Upper lobe of left lung (tissue), 6 donors: ENCODE measurements around the gene CDC42EP1. TPM values are rescaled to one million over a fixed set of nuclear protein-coding genes. Genes with fewer than 3 reads are reported as not detected.

Experiments
- ATAC-seq, 2 donors: fragments of 200-7000 bp; cut with Tn5 transposase; one replicate each; pipeline ENCODE4 v1.9.1; 2022; ENCODE audit warnings: mild to moderate bottlenecking in 2 of 2, moderate library complexity in 2 of 2; ENCODE audit not compliant: low FRiP score in 2 of 2
- DNase-seq, 2 donors: peaks; one replicate each; pipeline ENCODE4 v3.0.0-alpha.2; 2019 to 2020
- H3K27ac ChIP-seq, 4 donors: fragments of 200-600 bp; sonication (generic); one replicate each; pipeline ENCODE4 v1.5.1; 2016 to 2019
- H3K27me3 ChIP-seq, 4 donors: fragments of 200-600 bp; sonication (generic); one replicate each; pipeline ENCODE4 v1.5.1; 2017 to 2019
- H3K36me3 ChIP-seq, 4 donors: fragments of 200-600 bp; sonication (generic); one replicate each; pipeline ENCODE4 v1.5.1; 2016 to 2019
- H3K4me1 ChIP-seq, 4 donors: fragments of 200-600 bp; sonication (generic); one replicate each; pipeline ENCODE4 v1.5.1; 2018 to 2019
- H3K4me3 ChIP-seq, 4 donors: fragments of 200-600 bp; sonication (generic); one replicate each; pipeline ENCODE4 v1.5.1; 2017 to 2019; ENCODE audit warnings: mild to moderate bottlenecking in 2 of 4, moderate library complexity in 1 of 4
- H3K9me3 ChIP-seq, 4 donors: fragments of 200-600 bp; sonication (generic); one replicate each; pipeline ENCODE4 v1.5.1; 2018 to 2019
- CTCF ChIP-seq, 6 experiments: fragments of 450-650 bp in 4 of 6; fragments of 200-600 bp in 2 of 6; sonication (generic) in 2 of 6; IDR thresholded peaks; one replicate each; pipeline ENCODE4 v1.5.1; 2016 to 2019; ENCODE audit warnings: antibody characterized with exemption in 6 of 6
- EP300 ChIP-seq, 4 donors: sonication (generic); formaldehyde crosslinking; IDR thresholded peaks; one replicate each; pipeline ENCODE4 v1.5.1; 2017; ENCODE audit warnings: antibody characterized with exemption in 4 of 4, control low read depth in 2 of 4
- POLR2A ChIP-seq, 4 donors: fragments of 450-650 bp; IDR thresholded peaks; one replicate each; pipeline ENCODE4 v1.5.1; 2016 to 2017; ENCODE audit warnings: antibody characterized with exemption in 4 of 4, mild to moderate bottlenecking in 2 of 4
- POLR2AphosphoS5 ChIP-seq, 2 donors: sonication (generic); formaldehyde crosslinking; IDR thresholded peaks; one replicate each; pipeline ENCODE4 v1.5.1; 2017; ENCODE audit warnings: antibody characterized with exemption in 2 of 2
- WGBS, 2 donors: methylation state at CpG; one replicate each; pipeline ENCODE4 v1.1.5; 2017 to 2018; 5-methylcytosine and 5-hydroxymethylcytosine counted together
- total RNA-seq, 6 donors: library from RNA; depleted of rRNA in 4 of 6; stranded (reverse); fragments of >200 nt in 4 of 6; gene quantifications; one replicate each; pipeline versions ENCODE4 v1.1.0 to v1.2.1, GENCODE V29; 2016 to 2021
- donor health status: DM: no; HTN: no; CAD: no; lungs with moderate emphysema.
- donor health status: DM: no; HTN: yes; CAD: no; lungs with severe emphysema.

The CDC42EP1 gene
- total RNA-seq, 6 donors from 2014 or later, result 38.8 to 81.7 (median 67.5) TPM

GRCh38 chr22:37520776-37521191 is 39.5 kb upstream of the CDC42EP1 start:
- no peaks in the 10 kb centered on the region for H3K9me3 ChIP-seq
- ATAC-seq (no peak), DNase-seq (no peak)
- H3K36me3 ChIP-seq, result peaks cover 0 to 4% (median 0%) of the 10 kb centered on the region in 4 donors
- no peak overlapping the region for H3K27ac ChIP-seq
- no peak overlapping the region for H3K4me3 ChIP-seq
- no peak for TF ChIP-seq CTCF (IDR thresholded peaks at IDR 0.05)
- no peak for TF ChIP-seq POLR2A (IDR thresholded peaks at IDR 0.05)
- no peak for TF ChIP-seq EP300 (IDR thresholded peaks at IDR 0.05)
- no peak for TF ChIP-seq POLR2AphosphoS5 (IDR thresholded peaks at IDR 0.05)
- peaks cover 14 to 29% (median 21%) of the 10 kb centered on the region in 4 donors for H3K4me1 ChIP-seq
- peaks cover 0 to 14% (median 3%) of the 10 kb centered on the region in 4 donors for H3K27me3 ChIP-seq
- 57 to 65% methylated on average over 10 of the region's 10 CpGs for WGBS, 2 donors

GRCh38 chr22:37521236-37521739 is 39.0 kb upstream of the CDC42EP1 start:
- Histone ChIP-seq H3K4me1 (peaks cover 14 to 29% (median 21%) of the 10 kb centered on the region in 4 donors), H3K9me3 (no peaks in the 10 kb centered on the region), H3K4me3 (no peak overlapping the region), H3K36me3 (no peaks in the 10 kb centered on the region), H3K27me3 (peaks cover 0 to 14% (median 3%) of the 10 kb centered on the region in 4 donors), H3K27ac (no peak overlapping the region)
- DNase-seq, result no peak
- 52 to 56% methylated on average over 13 to 14 of the region's 14 CpGs for WGBS, 2 donors
- TF ChIP-seq POLR2AphosphoS5 (IDR thresholded peaks at IDR 0.05) (no peak), CTCF (IDR thresholded peaks at IDR 0.05) (no peak), POLR2A (IDR thresholded peaks at IDR 0.05) (no peak), EP300 (IDR thresholded peaks at IDR 0.05) (no peak)
- ATAC-seq, result no peak

- Histone ChIP-seq H3K9me3 (no peaks in the 10 kb centered on the region), H3K27me3 (peaks cover 0 to 14% (median 3%) of the 10 kb centered on the region in 4 donors), H3K27ac (no peak overlapping the region), H3K4me1 (peaks cover 14 to 29% (median 21%) of the 10 kb centered on the region in 4 donors), H3K36me3 (no peaks in the 10 kb centered on the region), H3K4me3 (no peak overlapping the region)
- 85 to 96% methylated on average over 6 of the region's 6 CpGs for WGBS, 2 donors
- DNase-seq (no peak), ATAC-seq (no peak)
- TF ChIP-seq EP300 (IDR thresholded peaks at IDR 0.05), result no peak
- no peak for TF ChIP-seq POLR2A (IDR thresholded peaks at IDR 0.05)
- TF ChIP-seq POLR2AphosphoS5 (IDR thresholded peaks at IDR 0.05), result no peak
- no peak for TF ChIP-seq CTCF (IDR thresholded peaks at IDR 0.05)
Measured at GRCh38 chr22:37522482-37522881, 37.8 kb upstream of the CDC42EP1 start.

- WGBS, 2 donors, result 40 to 54% methylated on average over 8 to 9 of the region's 10 CpGs
- ATAC-seq, result peak; percentile 31 to 89
- Histone ChIP-seq H3K27me3 (no peaks in the 10 kb centered on the region), H3K9me3 (no peaks in the 10 kb centered on the region), H3K4me1 (peaks cover 4 to 11% (median 8%) of the 10 kb centered on the region in 4 donors), H3K27ac (no peak overlapping the region), H3K36me3 (no peaks in the 10 kb centered on the region), H3K4me3 (no peak overlapping the region)
- no peak for DNase-seq
- TF ChIP-seq POLR2A (IDR thresholded peaks at IDR 0.05) (no peak), POLR2AphosphoS5 (IDR thresholded peaks at IDR 0.05) (no peak), EP300 (IDR thresholded peaks at IDR 0.05) (no peak), CTCF (IDR thresholded peaks at IDR 0.05) (no peak)
Measured at GRCh38 chr22:37525073-37525745, 35.1 kb upstream of the CDC42EP1 start.
